ENCODE results near the gene MACROD2.

MACROD2 gene

GRCh38 chr20:14883324-14883723, 888.0 kb downstream of the MACROD2 start:
- Mint-ChIP-seq H3K4me3 (no peak overlapping the region), H3K36me3 (ENCODE audit: low read depth) (no peaks in the 10 kb centered on the region), H3K27me3 (ENCODE audit: low read depth) (no peaks in the 10 kb centered on the region), H3K9me3 (peaks cover 17% of the 10 kb centered on the region), H3K27ac (no peak overlapping the region), H3K4me1 (ENCODE audit: low read depth) (no peaks in the 10 kb centered on the region)

GRCh38 chr20:14885661-14886060, 890.3 kb downstream of the MACROD2 start:
- Mint-ChIP-seq H3K9me3 (peaks cover 18% of the 10 kb centered on the region), H3K4me3 (no peak overlapping the region), H3K4me1 (ENCODE audit: low read depth) (no peaks in the 10 kb centered on the region), H3K36me3 (ENCODE audit: low read depth) (no peaks in the 10 kb centered on the region), H3K27ac (no peak overlapping the region), H3K27me3 (ENCODE audit: low read depth) (no peaks in the 10 kb centered on the region)

- Mint-ChIP-seq H3K9me3 (peaks cover 21% of the 10 kb centered on the region), H3K4me1 (ENCODE audit: low read depth) (no peaks in the 10 kb centered on the region), H3K27ac (no peak overlapping the region), H3K4me3 (no peak overlapping the region), H3K36me3 (ENCODE audit: low read depth) (no peaks in the 10 kb centered on the region), H3K27me3 (ENCODE audit: low read depth) (no peaks in the 10 kb centered on the region)
Observed at GRCh38 chr20:14888134-14888533, 892.8 kb downstream of the MACROD2 start.

- no peaks in the 10 kb centered on the region for H3K4me1 Mint-ChIP-seq (ENCODE audit: low read depth)
- H3K27ac Mint-ChIP-seq = no peak overlapping the region
- peaks cover 22% of the 10 kb centered on the region for H3K9me3 Mint-ChIP-seq
- H3K36me3 Mint-ChIP-seq (ENCODE audit: low read depth) = no peaks in the 10 kb centered on the region
- no peak overlapping the region for H3K4me3 Mint-ChIP-seq
- no peaks in the 10 kb centered on the region for H3K27me3 Mint-ChIP-seq (ENCODE audit: low read depth)
Observed at GRCh38 chr20:14889496-14890255, 894.4 kb downstream of the MACROD2 start.

GRCh38 chr20:14890713-14891112, 895.4 kb downstream of the MACROD2 start:
- H3K36me3 Mint-ChIP-seq (ENCODE audit: low read depth) = no peaks in the 10 kb centered on the region
- H3K27ac Mint-ChIP-seq = no peak overlapping the region
- H3K9me3 Mint-ChIP-seq = peaks cover 26% of the 10 kb centered on the region
- no peaks in the 10 kb centered on the region for H3K4me1 Mint-ChIP-seq (ENCODE audit: low read depth)
- H3K4me3 Mint-ChIP-seq = no peak overlapping the region
- H3K27me3 Mint-ChIP-seq (ENCODE audit: low read depth) = no peaks in the 10 kb centered on the region

GRCh38 chr20:14892782-14893181, 897.5 kb downstream of the MACROD2 start:
- Mint-ChIP-seq H3K4me3 (no peak overlapping the region), H3K27me3 (ENCODE audit: low read depth) (no peaks in the 10 kb centered on the region), H3K36me3 (ENCODE audit: low read depth) (no peaks in the 10 kb centered on the region), H3K27ac (no peak overlapping the region), H3K9me3 (peaks cover 21% of the 10 kb centered on the region), H3K4me1 (ENCODE audit: low read depth) (no peaks in the 10 kb centered on the region)

GRCh38 chr20:14896569-14896968, 901.3 kb downstream of the MACROD2 start:
- Mint-ChIP-seq H3K9me3 (peaks cover 10% of the 10 kb centered on the region), H3K27me3 (ENCODE audit: low read depth) (no peaks in the 10 kb centered on the region), H3K36me3 (ENCODE audit: low read depth) (no peaks in the 10 kb centered on the region), H3K4me3 (no peak overlapping the region), H3K27ac (no peak overlapping the region), H3K4me1 (ENCODE audit: low read depth) (no peaks in the 10 kb centered on the region)

- no peaks in the 10 kb centered on the region for H3K27me3 Mint-ChIP-seq (ENCODE audit: low read depth)
- H3K4me3 Mint-ChIP-seq = no peak overlapping the region
- no peak overlapping the region for H3K27ac Mint-ChIP-seq
- H3K9me3 Mint-ChIP-seq = peaks cover 14% of the 10 kb centered on the region
- no peaks in the 10 kb centered on the region for H3K4me1 Mint-ChIP-seq (ENCODE audit: low read depth)
- H3K36me3 Mint-ChIP-seq (ENCODE audit: low read depth) = no peaks in the 10 kb centered on the region
Observed at GRCh38 chr20:14897608-14898007, 902.3 kb downstream of the MACROD2 start.

- peaks cover 16% of the 10 kb centered on the region for H3K9me3 Mint-ChIP-seq
Observed at GRCh38 chr20:14902432-14903089, 907.2 kb downstream of the MACROD2 start.

GRCh38 chr20:14906908-14907434, 911.7 kb downstream of the MACROD2 start:
- peaks cover 28% of the 10 kb centered on the region for H3K9me3 Mint-ChIP-seq

More at GRCh38 chr20:14902432-14903089, 907.2 kb downstream of the MACROD2 start:
- Mint-ChIP-seq H3K36me3 (ENCODE audit: low read depth) (no peaks in the 10 kb centered on the region), H3K4me1 (ENCODE audit: low read depth) (no peaks in the 10 kb centered on the region), H3K27ac (no peak overlapping the region), H3K4me3 (no peak overlapping the region), H3K27me3 (ENCODE audit: low read depth) (no peaks in the 10 kb centered on the region)

GRCh38 chr20:14910126-14910525, 914.8 kb downstream of the MACROD2 start:
- no peak overlapping the region for H3K4me3 Mint-ChIP-seq
- no peaks in the 10 kb centered on the region for H3K36me3 Mint-ChIP-seq (ENCODE audit: low read depth)
- no peak overlapping the region for H3K27ac Mint-ChIP-seq
- peaks cover 24% of the 10 kb centered on the region for H3K9me3 Mint-ChIP-seq
- no peaks in the 10 kb centered on the region for H3K27me3 Mint-ChIP-seq (ENCODE audit: low read depth)
- H3K4me1 Mint-ChIP-seq (ENCODE audit: low read depth) = no peaks in the 10 kb centered on the region

More at GRCh38 chr20:14906908-14907434, 911.7 kb downstream of the MACROD2 start:
- Mint-ChIP-seq H3K27ac (no peak overlapping the region), H3K36me3 (ENCODE audit: low read depth) (no peaks in the 10 kb centered on the region), H3K4me3 (no peak overlapping the region), H3K4me1 (ENCODE audit: low read depth) (no peaks in the 10 kb centered on the region), H3K27me3 (ENCODE audit: low read depth) (no peaks in the 10 kb centered on the region)

GRCh38 chr20:14913896-14914620, 918.7 kb downstream of the MACROD2 start:
- H3K27ac Mint-ChIP-seq = no peak overlapping the region
- H3K4me1 Mint-ChIP-seq (ENCODE audit: low read depth) = no peaks in the 10 kb centered on the region
- peaks cover 22% of the 10 kb centered on the region for H3K9me3 Mint-ChIP-seq

GRCh38 chr20:14914633-14915032, 919.3 kb downstream of the MACROD2 start:
- no peak overlapping the region for H3K27ac Mint-ChIP-seq
- no peaks in the 10 kb centered on the region for H3K4me1 Mint-ChIP-seq (ENCODE audit: low read depth)
- no peaks in the 10 kb centered on the region for H3K27me3 Mint-ChIP-seq (ENCODE audit: low read depth)
- no peaks in the 10 kb centered on the region for H3K36me3 Mint-ChIP-seq (ENCODE audit: low read depth)
- no peak overlapping the region for H3K4me3 Mint-ChIP-seq
- H3K9me3 Mint-ChIP-seq = peaks cover 21% of the 10 kb centered on the region

More at GRCh38 chr20:14913896-14914620, 918.7 kb downstream of the MACROD2 start:
- Mint-ChIP-seq H3K27me3 (ENCODE audit: low read depth) (no peaks in the 10 kb centered on the region), H3K4me3 (no peak overlapping the region), H3K36me3 (ENCODE audit: low read depth) (no peaks in the 10 kb centered on the region)

GRCh38 chr20:14915356-14915755, 920.0 kb downstream of the MACROD2 start:
- no peak overlapping the region for H3K4me3 Mint-ChIP-seq
- H3K9me3 Mint-ChIP-seq = peaks cover 15% of the 10 kb centered on the region
- no peaks in the 10 kb centered on the region for H3K36me3 Mint-ChIP-seq (ENCODE audit: low read depth)
- H3K27me3 Mint-ChIP-seq (ENCODE audit: low read depth) = no peaks in the 10 kb centered on the region
- H3K4me1 Mint-ChIP-seq (ENCODE audit: low read depth) = no peaks in the 10 kb centered on the region
- no peak overlapping the region for H3K27ac Mint-ChIP-seq
